Activated naive CD8-positive, alpha-beta T cell treated with anti-CD3 and anti-CD28 coated beads, Interleukin-2, amount 50 U/mL, for 16 hours (primary cell): Measurements from ENCODE around the gene FGD1.

Source experiments
- DNase-seq: peaks from one replicate; pipeline ENCODE4 v3.0.0-alpha.2; 2020; ENCODE audit warnings: low read depth, low spot score

Gene FGD1

GRCh38 chrX:54473993-54474859, 21.8 kb downstream of the FGD1 start:
- DNase-seq, result no peak

GRCh38 chrX:54470054-54470760, 25.8 kb downstream of the FGD1 start:
- DNase-seq, result no peak

GRCh38 chrX:54452920-54453319, 43.1 kb downstream of the FGD1 start:
- DNase-seq, result no peak

GRCh38 chrX:54449929-54450328, 46.1 kb downstream of the FGD1 start:
- DNase-seq, result no peak

- DNase-seq, result no peak
Measured at GRCh38 chrX:54447461-54447860, 48.6 kb downstream of the FGD1 start.

- DNase-seq, result no peak
Measured at GRCh38 chrX:54446084-54446483, 50.0 kb downstream of the FGD1 start.

- DNase-seq, result no peak
Measured at GRCh38 chrX:54444752-54445151, 51.3 kb downstream of the FGD1 start.

- DNase-seq, result no peak
Measured at GRCh38 chrX:54442790-54443189, 53.2 kb downstream of the FGD1 start.

GRCh38 chrX:54439960-54440871, 55.8 kb downstream of the FGD1 start, which contains the start of gene TSR2:
Gene TSR2 (plus strand): TSS chrX:54440404. CDS start chrX:54440422, 18 bp downstream.
- DNase-seq, result peak; percentile 23

- no peak for DNase-seq
Measured at GRCh38 chrX:54435121-54435520, 60.9 kb downstream of the FGD1 start.

- DNase-seq, result no peak
Measured at GRCh38 chrX:54430519-54430918, 65.5 kb downstream of the FGD1 start.

- no peak for DNase-seq
Measured at GRCh38 chrX:54427837-54428424, 68.1 kb downstream of the FGD1 start.

- no peak for DNase-seq
Measured at GRCh38 chrX:54423161-54423888, 72.7 kb downstream of the FGD1 start.

GRCh38 chrX:54422168-54422567, 73.9 kb downstream of the FGD1 start:
- DNase-seq, result no peak

- DNase-seq, result no peak
Measured at GRCh38 chrX:54419559-54420302, 76.3 kb downstream of the FGD1 start.

GRCh38 chrX:54416965-54417364, 79.1 kb downstream of the FGD1 start:
- DNase-seq, result no peak

GRCh38 chrX:54415534-54416350, 80.3 kb downstream of the FGD1 start:
- DNase-seq, result no peak

GRCh38 chrX:54413753-54414152, 82.3 kb downstream of the FGD1 start:
- no peak for DNase-seq

GRCh38 chrX:54411732-54412131, 84.3 kb downstream of the FGD1 start:
- no peak for DNase-seq
